ENCODE data around the gene KITLG. TPM values are rescaled to one million over a fixed set of nuclear protein-coding genes. Genes with fewer than 3 reads are reported as not detected.

Gene KITLG
- total RNA-seq, 1 experiment from 2014 or later, result 11.7 TPM

DNA sequence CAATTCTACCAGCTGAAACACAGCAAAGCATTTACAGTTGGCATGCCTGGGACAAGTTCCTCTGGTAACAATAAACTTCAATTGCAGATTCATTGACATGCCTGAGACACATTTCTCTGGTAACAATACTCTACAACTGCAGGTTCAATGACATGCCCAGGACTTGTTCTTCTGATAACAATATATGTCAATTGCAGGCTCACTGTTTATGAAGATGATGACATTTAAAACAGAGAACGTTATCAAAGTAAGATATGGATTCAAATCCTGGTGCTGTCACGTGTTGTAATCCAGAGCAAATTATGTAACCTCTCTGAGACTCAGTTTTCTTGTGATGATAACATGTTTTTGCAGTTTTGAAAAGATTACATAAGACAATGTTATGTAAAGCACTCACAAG is 20.5 kb downstream of the KITLG start:
- no CpG with 5 or more reads among the region's 2 CpGs for WGBS (ENCODE audit: extremely low coverage, insufficient read length, low lambda C conversion rate)
- H3K4me2 ChIP-seq (ENCODE audit: insufficient read depth, insufficient read length, low read length), result no peak overlapping the region
- DNase-seq, result no peak
- H3K4ac ChIP-seq (ENCODE audit: low read depth, low read length), result no peak overlapping the region
- peaks cover 8% of the 10 kb centered on the region; the same call in 1 of the 2 replicates for H3K4me1 ChIP-seq (ENCODE audit: insufficient read depth, low read length)
- no peaks in the 10 kb centered on the region for H3K79me1 ChIP-seq (ENCODE audit: insufficient read depth, low read depth, low read length, poor library complexity, severe bottlenecking)
- H3K23me2 ChIP-seq (ENCODE audit: insufficient read length, low read depth, low read length, poor library complexity, severe bottlenecking), result no peaks in the 10 kb centered on the region
- no peak overlapping the region for H3K27ac ChIP-seq (ENCODE audit: insufficient read length, low read depth, low read length)
- no peak overlapping the region for H4K91ac ChIP-seq (ENCODE audit: insufficient read length, low read depth, low read length)
- no peak overlapping the region for H3K56ac ChIP-seq (ENCODE audit: insufficient read length, low read depth, low read length)
- no peak overlapping the region for H3K9ac ChIP-seq (ENCODE audit: extremely low read depth, insufficient read length, low read length)
- H2AK5ac ChIP-seq (ENCODE audit: insufficient read length, low read length), result no peak overlapping the region
- H3K23ac ChIP-seq (ENCODE audit: insufficient read length, low read depth, low read length), result no peak overlapping the region
- no peak overlapping the region for H3K14ac ChIP-seq (ENCODE audit: insufficient read depth, low read length)
- no peaks in the 10 kb centered on the region for H4K20me1 ChIP-seq (ENCODE audit: control insufficient read depth, insufficient read depth, insufficient read length)
- no peaks in the 10 kb centered on the region for H3K9me3 ChIP-seq (ENCODE audit: control insufficient read depth, low read depth, low read length)
- TF ChIP-seq, protein P1, sequence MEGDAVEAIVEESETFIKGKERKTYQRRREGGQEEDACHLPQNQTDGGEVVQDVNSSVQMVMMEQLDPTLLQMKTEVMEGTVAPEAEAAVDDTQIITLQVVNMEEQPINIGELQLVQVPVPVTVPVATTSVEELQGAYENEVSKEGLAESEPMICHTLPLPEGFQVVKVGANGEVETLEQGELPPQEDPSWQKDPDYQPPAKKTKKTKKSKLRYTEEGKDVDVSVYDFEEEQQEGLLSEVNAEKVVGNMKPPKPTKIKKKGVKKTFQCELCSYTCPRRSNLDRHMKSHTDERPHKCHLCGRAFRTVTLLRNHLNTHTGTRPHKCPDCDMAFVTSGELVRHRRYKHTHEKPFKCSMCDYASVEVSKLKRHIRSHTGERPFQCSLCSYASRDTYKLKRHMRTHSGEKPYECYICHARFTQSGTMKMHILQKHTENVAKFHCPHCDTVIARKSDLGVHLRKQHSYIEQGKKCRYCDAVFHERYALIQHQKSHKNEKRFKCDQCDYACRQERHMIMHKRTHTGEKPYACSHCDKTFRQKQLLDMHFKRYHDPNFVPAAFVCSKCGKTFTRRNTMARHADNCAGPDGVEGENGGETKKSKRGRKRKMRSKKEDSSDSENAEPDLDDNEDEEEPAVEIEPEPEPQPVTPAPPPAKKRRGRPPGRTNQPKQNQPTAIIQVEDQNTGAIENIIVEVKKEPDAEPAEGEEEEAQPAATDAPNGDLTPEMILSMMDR (conservative IDR thresholded peaks at IDR 0.05), result no peak
- H4K5ac ChIP-seq (ENCODE audit: insufficient read length, low read depth, low read length), result no peak overlapping the region
- H3K27me3 ChIP-seq (ENCODE audit: insufficient read depth, low read length), result no peaks in the 10 kb centered on the region
- Mint-ChIP-seq H3K27ac (peak overlapping the region in 1 of 3 experiments; percentile 20; a peak in 1 of 7 replicates), H3K9me3 (no peaks in the 10 kb centered on the region), H3K4me3 (no peak overlapping the region), H3K36me3 (ENCODE audit: insufficient read depth in 1 of 3, low read depth in 3 of 3) (no peaks in the 10 kb centered on the region), H3K27me3 (ENCODE audit: low read depth) (no peaks in the 10 kb centered on the region), H3K4me1 (peaks cover 17 to 43% of the 10 kb centered on the region in 2 experiments)
- no peak overlapping the region for H3K18ac ChIP-seq (ENCODE audit: insufficient read length, low read depth, low read length)
- H2BK12ac ChIP-seq (ENCODE audit: insufficient read length, low read depth, low read length), result no peak overlapping the region
- no peak overlapping the region for H2BK5ac ChIP-seq (ENCODE audit: insufficient read length, low read length)
- no peaks in the 10 kb centered on the region for H3K79me2 ChIP-seq (ENCODE audit: insufficient read depth, low read length)
- H2BK15ac ChIP-seq (ENCODE audit: low read depth, low read length), result no peak overlapping the region
- H4K8ac ChIP-seq (replicated peaks; ENCODE audit: insufficient read length, low read depth, low read length), result no peak overlapping the region
- H2AFZ ChIP-seq (ENCODE audit: low read length), result no peak overlapping the region
- no peak overlapping the region for H2BK20ac ChIP-seq (ENCODE audit: low read depth, low read length, poor library complexity, severe bottlenecking)
- no peak overlapping the region for H3T11ph ChIP-seq (ENCODE audit: low read length)
- no peak overlapping the region for H2BK120ac ChIP-seq (ENCODE audit: low read depth, low read length, poor library complexity, severe bottlenecking)

Data from H9 (cell line).